ENCODE data around the gene SCARF1. TPM values are rescaled to one million over a fixed set of nuclear protein-coding genes. Genes with fewer than 3 reads are reported as not detected.

The SCARF1 gene
- total RNA-seq, 1 experiment from 2014 or later, result 0.73 TPM

DNA sequence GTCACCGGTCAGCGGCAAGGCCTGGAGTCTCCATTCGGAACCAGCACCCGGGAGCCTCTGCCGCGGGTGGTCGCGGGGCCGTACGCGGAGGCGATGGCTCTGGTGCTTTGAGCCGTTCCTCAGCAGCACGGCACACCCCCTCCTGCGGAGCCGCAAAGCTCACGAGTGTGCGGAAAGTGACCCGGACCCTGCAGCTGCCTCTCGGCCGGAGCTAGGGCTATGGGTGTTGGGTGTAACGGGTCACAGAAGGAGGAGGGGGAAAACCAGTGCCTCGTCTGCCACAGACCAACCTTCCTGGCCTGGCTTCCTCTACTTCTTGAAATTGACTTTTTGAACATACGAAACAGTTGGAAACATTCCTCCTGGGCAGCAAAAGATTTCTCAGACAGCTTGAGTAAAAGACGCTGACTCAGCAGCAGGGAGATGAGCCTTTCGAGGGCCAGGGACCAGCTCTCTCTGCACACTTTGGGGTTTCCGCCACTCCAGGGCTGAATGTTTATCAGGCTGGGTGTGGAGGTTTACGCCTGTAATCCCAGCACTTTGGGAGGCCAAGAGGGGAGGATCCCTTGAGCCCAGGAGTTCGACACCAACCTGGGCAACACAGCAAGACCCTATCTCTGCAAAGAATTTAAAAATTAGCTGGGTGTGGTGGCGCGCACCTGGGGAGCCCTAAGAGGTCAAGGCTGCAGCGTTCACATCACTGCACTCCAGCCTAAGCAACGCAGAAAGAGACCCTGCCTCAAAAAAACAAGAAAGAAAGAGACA is 56.5 kb downstream of the SCARF1 start:
- Histone ChIP-seq H3F3A (ENCODE audit: low read length, unreplicated experiment) (no peaks in the 10 kb centered on the region), H3K79me2 (ENCODE audit: low read length) (no peaks in the 10 kb centered on the region), H3K9me3 (ENCODE audit: low read length) (no peaks in the 10 kb centered on the region), H3K4me3 (ENCODE audit: low read length) (no peak overlapping the region), H3K9ac (ENCODE audit: low read length) (no peak overlapping the region), H4K20me1 (ENCODE audit: low read length) (peaks cover 4% of the 10 kb centered on the region; the same call in 1 of the 2 replicates), H3K9me2 (replicated peaks; ENCODE audit: low read length) (no peaks in the 10 kb centered on the region), H3K27me3 (ENCODE audit: low read length) (no peaks in the 10 kb centered on the region), H3K36me3 (ENCODE audit: low read depth, low read length) (no peaks in the 10 kb centered on the region), H2AFZ (ENCODE audit: low read length) (no peak overlapping the region), H3K4me1 (ENCODE audit: insufficient read depth, low read length) (peaks cover 13% of the 10 kb centered on the region), H3K27ac (ENCODE audit: low read length) (no peak overlapping the region), H3K4me2 (ENCODE audit: low read length) (no peak overlapping the region)
- POLR2A ChIA-PET (ENCODE audit: unreplicated experiment), result no interaction called here
- TF ChIP-seq, protein P1, sequence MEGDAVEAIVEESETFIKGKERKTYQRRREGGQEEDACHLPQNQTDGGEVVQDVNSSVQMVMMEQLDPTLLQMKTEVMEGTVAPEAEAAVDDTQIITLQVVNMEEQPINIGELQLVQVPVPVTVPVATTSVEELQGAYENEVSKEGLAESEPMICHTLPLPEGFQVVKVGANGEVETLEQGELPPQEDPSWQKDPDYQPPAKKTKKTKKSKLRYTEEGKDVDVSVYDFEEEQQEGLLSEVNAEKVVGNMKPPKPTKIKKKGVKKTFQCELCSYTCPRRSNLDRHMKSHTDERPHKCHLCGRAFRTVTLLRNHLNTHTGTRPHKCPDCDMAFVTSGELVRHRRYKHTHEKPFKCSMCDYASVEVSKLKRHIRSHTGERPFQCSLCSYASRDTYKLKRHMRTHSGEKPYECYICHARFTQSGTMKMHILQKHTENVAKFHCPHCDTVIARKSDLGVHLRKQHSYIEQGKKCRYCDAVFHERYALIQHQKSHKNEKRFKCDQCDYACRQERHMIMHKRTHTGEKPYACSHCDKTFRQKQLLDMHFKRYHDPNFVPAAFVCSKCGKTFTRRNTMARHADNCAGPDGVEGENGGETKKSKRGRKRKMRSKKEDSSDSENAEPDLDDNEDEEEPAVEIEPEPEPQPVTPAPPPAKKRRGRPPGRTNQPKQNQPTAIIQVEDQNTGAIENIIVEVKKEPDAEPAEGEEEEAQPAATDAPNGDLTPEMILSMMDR (conservative IDR thresholded peaks at IDR 0.05; ENCODE audit: low read depth, low read length), result no peak
- no peak for TF ChIP-seq EZH2 (IDR thresholded peaks at IDR 0.05; ENCODE audit: low read length, unreplicated experiment)
- TF ChIP-seq EZH2phosphoT487 (IDR thresholded peaks at IDR 0.05; ENCODE audit: borderline replicate concordance, low read length), result no peak
- intact Hi-C loops (cut with micrococcal nuclease), result no loop called here
- DNase-seq (no peak), ATAC-seq (no peak)
- no TSS peak for BruUV-seq (replicated peaks)
- CTCF ChIA-PET, result no interaction called here

DNA sequence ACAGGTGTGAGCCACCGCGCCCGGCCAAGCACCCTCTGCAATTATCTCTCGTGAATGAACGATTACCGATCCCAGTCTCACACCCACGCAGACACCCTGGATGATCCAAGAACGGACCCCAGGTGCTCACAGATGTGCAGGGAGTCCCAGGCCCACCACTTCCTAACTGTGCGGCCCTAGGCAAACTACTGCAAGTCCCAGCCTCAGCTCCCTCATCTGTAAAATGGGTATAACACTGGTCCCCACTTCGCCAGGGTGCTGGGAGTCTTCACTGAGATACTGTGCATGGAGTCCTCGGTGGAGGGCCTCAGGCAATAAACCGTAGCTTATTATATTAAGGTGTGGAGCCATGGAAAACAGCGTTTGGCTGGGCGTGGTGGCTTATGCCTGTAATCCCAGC is 61.4 kb downstream of the SCARF1 start:
- Histone ChIP-seq H3F3A (ENCODE audit: low read length, unreplicated experiment) (no peaks in the 10 kb centered on the region), H2AFZ (ENCODE audit: low read length) (no peak overlapping the region), H3K27me3 (ENCODE audit: low read length) (no peaks in the 10 kb centered on the region), H3K27ac (ENCODE audit: low read length) (no peak overlapping the region), H3K4me3 (ENCODE audit: low read length) (no peak overlapping the region), H3K4me1 (ENCODE audit: insufficient read depth, low read length) (no peaks in the 10 kb centered on the region), H3K36me3 (ENCODE audit: low read depth, low read length) (no peaks in the 10 kb centered on the region), H3K9me3 (ENCODE audit: low read length) (no peaks in the 10 kb centered on the region), H3K9ac (ENCODE audit: low read length) (no peak overlapping the region), H3K9me2 (replicated peaks; ENCODE audit: low read length) (no peaks in the 10 kb centered on the region), H3K79me2 (ENCODE audit: low read length) (no peaks in the 10 kb centered on the region), H3K4me2 (ENCODE audit: low read length) (no peak overlapping the region), H4K20me1 (ENCODE audit: low read length) (no peaks in the 10 kb centered on the region)
- TF ChIP-seq, protein P1 (conservative IDR thresholded peaks at IDR 0.05; ENCODE audit: low read depth, low read length), result no peak
- TF ChIP-seq EZH2 (IDR thresholded peaks at IDR 0.05; ENCODE audit: low read length, unreplicated experiment), result no peak
- no peak for TF ChIP-seq EZH2phosphoT487 (IDR thresholded peaks at IDR 0.05; ENCODE audit: borderline replicate concordance, low read length)
- DNase-seq, result no peak
- intact Hi-C loops (cut with micrococcal nuclease), result no loop called here
- ATAC-seq, result no peak
- ChIA-PET CTCF (no interaction called here), POLR2A (ENCODE audit: unreplicated experiment) (no interaction called here)
- no TSS peak for BruUV-seq (replicated peaks)

Other genes with a start within 250 kb of the SCARF1 start
- 210 and 342 TPM in 2 replicates for gene YWHAE, start 245.5 kb downstream of the SCARF1 start, total RNA-seq (2014; rRNA removed)
- gene CRK, start 189.5 kb downstream of the SCARF1 start, total RNA-seq (2014; rRNA removed), result 41.8 and 49.4 TPM in 2 replicates
- 76.4 and 90.7 TPM in 2 replicates for gene MYO1C, start 153.0 kb downstream of the SCARF1 start, total RNA-seq (2014; rRNA removed)
- gene INPP5K, start 129.1 kb downstream of the SCARF1 start, total RNA-seq (2014; rRNA removed), result 46.4 and 52.6 TPM in 2 replicates
- gene PITPNA, start 82.9 kb downstream of the SCARF1 start, total RNA-seq (2014; rRNA removed), result 31.2 and 31.5 TPM in 2 replicates
- gene SLC43A2, start 16.9 kb downstream of the SCARF1 start, total RNA-seq (2014; rRNA removed), result 6.2 and 17.1 TPM in 2 replicates
- 27.6 and 27.8 TPM in 2 replicates for gene RILP, start 4.1 kb upstream of the SCARF1 start, total RNA-seq (2014; rRNA removed)
- 103 and 126 TPM in 2 replicates for gene PRPF8, start 39.1 kb upstream of the SCARF1 start, total RNA-seq (2014; rRNA removed)
- gene TLCD2, start 64.6 kb upstream of the SCARF1 start, total RNA-seq (2014; rRNA removed), result 0.63 and 0.77 TPM in 2 replicates
- 14.6 and 16.4 TPM in 2 replicates for gene WDR81, start 79.0 kb upstream of the SCARF1 start, total RNA-seq (2014; rRNA removed)
- gene SERPINF2, start 97.1 kb upstream of the SCARF1 start, total RNA-seq (2014; rRNA removed), result 2.2 and 2.5 TPM in 2 replicates
- 1.7 TPM in 1 of 2 replicates, not detected in the other for gene SERPINF1, start 116.3 kb upstream of the SCARF1 start, total RNA-seq (2014; rRNA removed)
- 8.1 and 9.3 TPM in 2 replicates for gene SMYD4, start 184.2 kb upstream of the SCARF1 start, total RNA-seq (2014; rRNA removed)
- 69.1 and 75.5 TPM in 2 replicates for gene RPA1, start 184.3 kb upstream of the SCARF1 start, total RNA-seq (2014; rRNA removed)